ENCODE data around the gene FTL.
"Not testable (repeated sequence)": the region's sequence is repeated elsewhere in the genome, so short reads cannot be mapped to it uniquely, and the experiment has no call there.

FTL gene

GRCh38 chr19:48921721-48922500 is 43.2 kb upstream of the FTL start:
- no peak for DNase-seq (ENCODE audit: low read depth)
- TF ChIP-seq, protein P1, sequence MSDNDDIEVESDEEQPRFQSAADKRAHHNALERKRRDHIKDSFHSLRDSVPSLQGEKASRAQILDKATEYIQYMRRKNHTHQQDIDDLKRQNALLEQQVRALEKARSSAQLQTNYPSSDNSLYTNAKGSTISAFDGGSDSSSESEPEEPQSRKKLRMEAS (IDR thresholded peaks at IDR 0.05; ENCODE audit: low read depth, low read length), result no peak
- TF ChIP-seq POLR2A (IDR thresholded peaks at IDR 0.05; ENCODE audit: extremely low read depth, insufficient read length) (no peak), MYC (IDR thresholded peaks at IDR 0.05; ENCODE audit: low read depth, low read length) (no peak), CTCF (IDR thresholded peaks at IDR 0.05; ENCODE audit: low read depth, low read length) (no peak)
- no peak overlapping the region for H3K4me3 ChIP-seq (ENCODE audit: low read depth, low read length)

- DNase-seq (ENCODE audit: low read depth), result no peak
- TF ChIP-seq, protein P1 (IDR thresholded peaks at IDR 0.05; ENCODE audit: low read depth, low read length), result no peak
- TF ChIP-seq CTCF (IDR thresholded peaks at IDR 0.05; ENCODE audit: low read depth, low read length), result no peak
- no peak for TF ChIP-seq MYC (IDR thresholded peaks at IDR 0.05; ENCODE audit: low read depth, low read length)
- TF ChIP-seq POLR2A (IDR thresholded peaks at IDR 0.05; ENCODE audit: extremely low read depth, insufficient read length), result no peak
- H3K4me3 ChIP-seq (ENCODE audit: low read depth, low read length), result no peak overlapping the region
Measured at GRCh38 chr19:48922548-48923490, 42.3 kb upstream of the FTL start.

- no peak overlapping the region for H3K4me3 ChIP-seq (ENCODE audit: low read depth, low read length)
- no peak for DNase-seq (ENCODE audit: low read depth)
- TF ChIP-seq, protein P1 (IDR thresholded peaks at IDR 0.05; ENCODE audit: low read depth, low read length), result no peak
- TF ChIP-seq POLR2A (IDR thresholded peaks at IDR 0.05; ENCODE audit: extremely low read depth, insufficient read length) (no peak), MYC (IDR thresholded peaks at IDR 0.05; ENCODE audit: low read depth, low read length) (no peak), CTCF (IDR thresholded peaks at IDR 0.05; ENCODE audit: low read depth, low read length) (no peak)
Measured at GRCh38 chr19:48925240-48925843, 39.8 kb upstream of the FTL start.

GRCh38 chr19:48925890-48926289 is 39.2 kb upstream of the FTL start:
- not testable (repeated sequence) for H3K4me3 ChIP-seq (ENCODE audit: low read depth, low read length); DNase-seq (ENCODE audit: low read depth)

DNA sequence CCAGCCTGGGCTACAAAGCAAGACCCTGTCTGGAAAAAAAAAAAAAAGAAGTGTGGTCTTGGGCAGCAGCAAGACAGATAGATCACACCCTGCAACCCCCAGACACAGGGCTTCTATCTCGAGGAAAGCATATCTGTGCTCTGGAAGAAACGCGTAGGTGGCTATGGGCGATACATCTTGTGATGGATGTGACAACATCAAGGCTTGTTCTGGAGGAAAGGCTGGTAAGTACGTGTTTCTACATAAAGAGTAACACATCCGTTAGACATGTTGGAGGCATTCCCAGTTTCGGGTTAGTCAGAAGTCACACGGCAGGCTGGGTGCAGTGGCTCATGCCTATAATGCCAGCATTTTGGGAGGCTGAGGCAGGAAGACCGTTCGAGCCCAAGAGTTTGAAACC is 38.2 kb upstream of the FTL start:
- no peak for DNase-seq (ENCODE audit: low read depth)
- TF ChIP-seq CTCF (IDR thresholded peaks at IDR 0.05; ENCODE audit: low read depth, low read length) (no peak), MYC (IDR thresholded peaks at IDR 0.05; ENCODE audit: low read depth, low read length) (no peak), POLR2A (IDR thresholded peaks at IDR 0.05; ENCODE audit: extremely low read depth, insufficient read length) (no peak)
- TF ChIP-seq, protein P1 (IDR thresholded peaks at IDR 0.05; ENCODE audit: low read depth, low read length), result no peak
- no peak overlapping the region for H3K4me3 ChIP-seq (ENCODE audit: low read depth, low read length)

DNA sequence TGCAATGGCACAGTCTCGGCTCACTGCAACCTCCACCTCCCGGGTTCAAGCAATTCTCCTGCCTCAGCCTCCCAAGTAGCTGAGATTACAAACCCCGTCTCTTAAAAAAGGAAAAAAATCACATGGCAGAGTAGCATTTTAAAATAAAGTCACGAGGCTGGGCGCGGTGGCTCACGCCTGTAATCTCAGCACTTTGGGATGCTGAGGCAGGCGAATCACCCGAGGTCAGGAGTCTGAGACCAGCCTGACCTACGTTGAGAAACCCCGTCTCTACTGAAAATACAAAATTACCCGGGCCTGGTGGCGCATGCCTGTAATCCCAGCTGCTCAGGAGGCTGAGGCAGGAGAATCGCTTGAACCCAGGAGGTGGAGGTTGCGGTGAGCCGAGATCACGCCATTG is 37.4 kb upstream of the FTL start:
- DNase-seq (ENCODE audit: low read depth); H3K4me3 ChIP-seq (ENCODE audit: low read depth, low read length): not testable (repeated sequence)

Measured in NB4 (cell line).